ENCODE results near the gene SYMPK.
"Not testable (repeated sequence)": the region's sequence is repeated elsewhere in the genome, so short reads cannot be mapped to it uniquely, and the experiment has no call there.

SYMPK gene

DNA sequence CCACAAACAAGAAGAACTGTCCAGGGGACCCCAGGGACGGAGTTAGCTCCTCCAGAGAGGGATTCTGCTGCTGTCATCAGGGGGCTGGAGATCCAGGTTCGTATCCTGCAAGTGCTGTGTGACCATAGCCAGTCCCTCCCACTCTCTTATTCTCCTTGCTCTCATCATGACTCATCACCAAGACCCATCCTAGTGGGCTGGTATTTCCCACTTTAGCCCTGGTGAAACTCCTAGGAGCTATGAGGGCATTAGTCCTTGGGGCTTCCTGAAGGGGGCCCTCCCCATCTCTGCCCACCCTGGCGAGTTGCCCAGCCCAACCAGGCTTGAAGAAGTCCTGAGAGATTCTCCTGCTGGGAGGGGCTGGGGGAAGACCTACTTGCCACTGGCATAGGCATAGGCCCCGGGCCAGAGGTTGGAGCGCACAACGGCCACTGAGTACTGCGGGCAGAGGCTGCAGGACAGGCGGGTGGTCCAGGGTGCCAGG is 62.8 kb downstream of the SYMPK start:
- no peak for DNase-seq

DNA sequence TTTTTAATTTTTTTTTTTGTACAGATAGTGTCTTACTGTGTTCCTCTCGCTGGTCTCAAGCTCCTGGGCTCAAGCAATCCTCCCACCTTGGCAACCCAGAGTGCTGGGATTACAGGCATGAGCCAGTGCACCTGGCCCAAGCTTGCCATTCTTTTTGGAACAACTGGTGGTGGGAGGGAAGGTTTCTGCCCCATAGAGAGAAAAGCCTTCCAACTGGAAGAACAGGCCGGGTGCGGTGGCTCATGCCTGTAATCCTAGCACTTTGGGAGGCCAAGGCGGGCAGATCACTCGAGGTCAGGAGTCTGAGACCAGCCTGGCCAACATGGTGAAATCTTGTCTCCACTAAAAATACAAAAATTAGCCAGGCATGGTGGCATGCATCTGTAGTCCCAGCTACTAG is 63.4 kb downstream of the SYMPK start:
- DNase-seq: not testable (repeated sequence)

DNA sequence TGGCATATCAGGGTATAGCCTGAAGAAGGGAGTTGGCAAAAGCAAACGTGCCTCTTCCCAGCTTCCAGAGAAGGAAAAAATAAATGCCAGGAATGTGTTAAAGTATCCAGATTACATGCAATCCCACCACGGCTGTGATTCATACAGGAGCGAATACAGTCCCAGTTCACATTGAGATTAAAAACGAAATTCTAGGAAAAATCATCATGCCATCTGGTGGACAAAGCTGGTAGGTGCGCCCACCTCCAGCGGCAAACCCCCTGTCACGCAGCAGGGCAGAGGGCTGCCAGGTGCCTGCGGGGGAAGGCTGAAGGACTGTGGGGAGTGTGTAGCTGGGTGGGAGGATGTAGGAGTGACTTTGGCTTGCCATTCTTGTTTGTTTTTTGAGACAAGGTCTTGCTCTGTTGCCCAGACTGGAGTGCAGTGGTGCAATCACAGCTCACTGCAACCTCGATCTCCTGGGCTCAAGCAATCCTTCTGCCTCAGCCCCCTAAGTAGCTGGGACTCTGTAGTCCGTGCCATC is 63.9 kb downstream of the SYMPK start:
- DNase-seq: peak; percentile 13

DNA sequence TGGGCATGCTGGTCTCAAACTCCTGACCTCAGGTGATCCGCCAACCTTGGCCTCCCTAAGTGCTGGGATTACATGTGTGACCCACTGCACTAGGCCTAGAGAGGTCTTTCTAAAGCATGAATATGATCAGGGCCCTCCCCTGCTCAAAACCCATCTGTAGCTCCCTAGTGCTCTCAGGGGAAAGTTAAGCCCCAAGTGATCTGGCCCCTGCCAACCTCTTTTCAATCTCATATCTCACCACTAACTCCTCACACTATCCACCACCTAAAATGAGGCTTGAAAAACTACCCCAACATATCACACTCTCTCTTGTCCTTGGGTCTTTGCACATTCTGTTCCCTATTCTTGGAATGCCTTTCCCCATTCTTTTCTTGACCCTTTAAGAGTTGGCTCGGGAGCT is 68.3 kb downstream of the SYMPK start:
- no peak for DNase-seq

DNA sequence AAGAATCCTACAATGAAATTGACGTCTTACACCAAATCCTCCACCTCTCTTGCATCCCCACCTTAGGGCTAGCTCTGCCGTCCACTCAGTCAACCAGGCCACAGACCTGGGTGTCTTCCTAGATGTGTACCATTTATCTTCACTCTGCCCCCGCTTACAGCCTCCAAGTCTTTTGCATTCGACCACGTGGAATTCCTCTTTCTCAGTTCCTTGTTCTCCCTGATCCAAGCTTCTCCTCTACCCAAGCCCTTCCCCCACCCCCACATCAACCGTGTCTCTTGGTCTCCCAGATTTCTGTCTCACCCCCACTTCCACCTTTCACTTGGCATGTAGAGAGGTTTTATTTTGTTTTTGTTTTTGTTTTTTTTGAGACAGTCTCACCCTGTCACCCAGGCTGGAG is 69.1 kb downstream of the SYMPK start:
- DNase-seq: no peak

DNA sequence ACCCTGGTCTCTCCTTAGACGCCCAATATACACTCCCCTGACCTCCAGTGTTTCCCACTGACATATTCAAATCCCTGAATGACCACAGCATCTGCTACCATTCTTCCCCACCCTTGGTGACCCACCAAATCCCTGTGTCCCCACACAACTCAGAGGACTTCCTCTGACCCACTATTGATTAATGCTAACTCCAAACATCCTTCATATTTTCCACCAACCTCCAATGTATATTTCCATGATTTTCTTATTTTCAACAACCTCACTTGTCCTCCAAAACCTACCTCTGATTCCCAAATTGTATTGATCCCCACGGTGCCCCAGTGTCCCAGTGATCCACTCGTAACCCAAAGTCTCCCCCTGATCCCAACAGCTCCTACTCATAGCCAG is 69.8 kb downstream of the SYMPK start:
- DNase-seq: no peak

DNA sequence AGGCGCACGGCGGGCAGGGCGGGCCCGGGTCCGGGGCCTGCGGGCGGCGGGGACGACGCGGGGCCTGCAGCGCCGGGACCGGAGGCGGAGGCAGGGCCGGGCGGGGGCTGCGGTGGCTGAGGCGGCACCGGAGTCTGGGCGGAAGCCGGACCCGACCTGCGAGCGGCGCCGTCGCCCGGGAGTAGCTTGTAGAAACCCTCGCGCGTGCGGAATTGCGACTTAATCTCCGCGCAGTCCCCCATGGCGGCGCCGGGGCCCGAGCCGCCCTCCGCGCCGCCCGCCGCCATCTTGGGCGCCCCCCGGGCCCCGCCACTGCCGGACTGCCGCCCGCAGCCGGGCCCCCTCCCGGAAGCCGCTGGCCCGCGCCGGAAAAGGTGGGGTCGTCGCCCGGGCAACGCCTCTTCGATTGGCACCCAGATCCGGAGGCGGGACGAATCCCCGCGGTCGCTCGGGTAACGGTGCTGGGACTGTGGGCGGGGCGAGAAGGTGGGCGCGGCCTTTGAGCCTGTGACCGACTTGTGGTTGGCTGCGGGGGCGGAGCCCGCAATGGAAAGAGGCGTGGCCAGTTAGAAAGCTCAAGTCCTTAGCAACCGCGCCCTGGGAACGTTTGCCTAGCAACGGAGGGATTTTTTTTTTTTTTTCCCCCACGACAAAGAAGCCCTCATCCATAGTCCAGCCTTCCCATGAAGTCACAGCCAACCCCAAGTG is 70.3 kb downstream of the SYMPK start, which contains the start of gene DMWD:
DMWD (minus strand) TSS at position 376 of the 708 bp plus-strand sequence; CDS start at position 287, 89 bp downstream.
- peak; percentile 96 for DNase-seq

DNA sequence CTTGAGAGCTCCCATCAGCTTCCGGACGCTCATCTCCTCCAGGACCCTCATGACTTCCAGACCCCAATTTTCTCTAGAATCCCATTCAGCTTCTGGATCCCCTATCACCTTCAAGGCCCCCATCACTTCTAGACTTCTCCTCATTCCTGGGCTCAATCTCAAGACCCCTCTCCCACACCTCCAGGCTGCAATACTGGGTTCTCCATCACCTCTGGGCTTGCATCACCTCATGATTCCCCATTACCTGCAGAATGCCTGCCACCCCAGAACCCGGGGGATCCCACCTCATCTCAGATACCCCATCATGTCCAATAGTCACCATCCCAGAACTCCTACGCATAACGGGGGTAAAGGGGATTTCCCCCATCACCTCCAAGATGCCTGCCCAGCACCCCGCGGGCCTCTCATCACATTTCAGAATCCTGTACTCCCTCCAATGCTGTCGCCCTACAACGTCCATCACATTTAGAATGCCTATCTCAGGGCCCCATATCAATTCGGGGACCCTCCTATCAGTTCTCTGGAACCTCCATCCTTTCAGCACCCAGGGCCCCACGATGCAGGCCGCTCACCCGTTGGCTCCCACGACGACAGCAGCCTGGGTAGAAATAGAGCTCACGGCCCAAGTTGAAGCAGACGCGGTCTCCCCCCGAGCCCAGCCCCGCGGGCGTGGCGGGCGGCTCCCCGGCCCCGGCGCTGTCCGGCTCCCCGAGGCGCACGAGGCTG is 71.0 kb downstream of the SYMPK start:
- DNase-seq: no peak

DNA sequence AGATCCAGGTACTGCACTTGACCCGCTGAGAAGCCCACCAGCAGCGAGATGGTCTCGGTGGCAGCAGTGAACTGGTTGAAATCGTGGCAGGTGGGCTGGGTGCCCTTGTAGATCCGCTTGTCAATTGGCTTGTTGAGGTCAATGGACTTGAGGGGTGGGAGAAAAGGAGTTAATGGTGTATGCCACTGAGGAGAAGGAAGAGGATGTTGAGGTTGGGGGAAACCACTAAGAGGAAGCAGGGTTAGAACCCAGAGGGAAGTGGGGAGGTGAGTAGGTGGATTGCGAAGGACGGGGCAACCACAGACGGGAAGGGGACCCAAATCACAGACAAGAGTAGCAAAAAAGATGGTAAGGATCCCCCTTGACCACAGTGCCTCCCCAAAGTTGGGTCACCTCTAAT is 72.0 kb downstream of the SYMPK start:
- peak; percentile 72 for DNase-seq

DNA sequence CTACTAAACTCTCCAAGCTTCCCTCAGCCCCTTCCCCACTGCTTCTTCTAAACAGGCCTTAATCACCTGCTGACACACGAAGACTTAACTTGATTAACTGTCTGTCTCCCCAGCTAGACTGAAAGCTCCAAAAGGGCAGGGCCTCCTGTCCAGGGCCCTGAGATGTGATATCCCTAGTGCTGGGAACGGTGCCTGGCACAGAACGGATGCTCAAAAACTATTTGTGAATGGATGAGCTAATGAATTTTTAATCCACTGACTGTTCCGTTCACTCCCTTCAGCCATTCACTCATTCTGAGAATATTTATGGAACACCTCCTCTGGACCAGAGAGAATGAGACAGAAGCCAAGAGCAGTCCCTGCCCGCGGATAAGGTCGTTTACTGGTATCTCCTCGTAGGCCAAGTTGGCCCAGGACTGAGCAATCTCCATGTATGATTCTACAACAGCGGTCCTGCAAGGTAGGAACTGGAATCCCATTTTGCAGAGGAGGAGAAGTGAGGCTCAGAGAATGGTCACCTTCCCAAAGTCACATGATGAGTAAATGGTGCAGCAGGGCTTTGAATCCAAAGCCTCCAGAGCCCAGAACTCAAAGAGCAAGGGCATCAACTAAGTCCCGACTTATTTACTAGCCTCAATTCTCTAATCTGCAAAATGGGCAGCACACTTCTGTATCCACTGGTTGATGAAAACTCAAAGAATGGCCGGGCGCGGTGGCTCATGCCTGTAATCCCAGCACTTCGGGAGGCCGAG is 73.7 kb downstream of the SYMPK start:
- DNase-seq: no peak

DNA sequence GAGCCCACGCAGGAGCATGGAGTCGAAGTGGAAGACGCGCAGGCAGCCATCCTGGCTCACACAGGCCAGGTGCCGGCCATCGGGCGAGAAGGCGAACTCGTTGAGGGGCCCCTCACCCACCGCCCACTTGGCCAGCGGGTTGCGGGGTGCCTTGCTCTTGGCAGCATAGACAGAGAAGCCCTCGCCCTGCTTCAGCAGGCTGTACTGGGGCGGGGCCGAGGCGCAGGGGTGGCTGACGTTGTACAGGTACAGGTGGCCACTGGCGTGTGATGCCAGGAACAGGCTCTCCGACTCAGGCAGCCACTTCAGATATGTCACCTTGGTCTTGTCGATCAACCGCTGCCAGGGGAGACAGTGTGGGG is 76.4 kb downstream of the SYMPK start:
- DNase-seq: no peak

DNA sequence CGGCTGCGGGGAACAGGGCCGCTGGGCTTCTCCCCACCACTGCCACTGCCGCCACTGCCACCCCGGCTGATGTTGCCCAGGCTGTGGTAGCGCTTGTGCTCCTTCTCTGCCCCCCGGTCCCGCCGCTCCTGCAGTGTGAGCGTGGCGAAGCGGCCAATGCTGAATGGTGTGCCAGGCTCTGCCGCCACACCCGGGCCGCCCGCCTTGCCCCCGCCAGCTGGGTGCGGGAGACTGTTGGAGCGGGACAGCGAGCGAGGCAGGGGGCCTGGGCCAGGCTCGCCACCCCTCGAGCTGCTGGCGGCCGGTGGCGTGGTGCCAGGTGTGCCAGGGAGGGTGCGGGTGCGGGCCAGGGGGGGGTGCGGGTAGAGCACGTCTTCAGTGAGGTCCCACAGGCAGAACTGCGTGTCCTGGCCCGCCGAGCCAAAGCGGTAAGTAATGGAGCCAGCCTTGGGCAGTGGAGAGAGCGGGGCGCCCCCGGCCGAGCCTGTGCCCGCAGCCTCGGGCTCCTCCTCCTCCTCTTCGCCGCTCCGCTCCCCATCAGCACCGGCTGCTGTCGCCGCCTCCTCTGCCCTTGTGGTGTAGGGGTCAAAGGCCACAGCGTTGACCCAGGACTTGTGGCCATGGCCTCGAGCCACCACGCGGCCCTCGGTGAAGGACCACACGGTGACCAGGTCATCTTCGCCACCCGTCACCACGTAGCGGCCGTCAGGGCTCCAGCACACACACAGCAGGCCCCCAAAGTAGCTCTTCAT is 77.0 kb downstream of the SYMPK start:
- DNase-seq: no peak

DNA sequence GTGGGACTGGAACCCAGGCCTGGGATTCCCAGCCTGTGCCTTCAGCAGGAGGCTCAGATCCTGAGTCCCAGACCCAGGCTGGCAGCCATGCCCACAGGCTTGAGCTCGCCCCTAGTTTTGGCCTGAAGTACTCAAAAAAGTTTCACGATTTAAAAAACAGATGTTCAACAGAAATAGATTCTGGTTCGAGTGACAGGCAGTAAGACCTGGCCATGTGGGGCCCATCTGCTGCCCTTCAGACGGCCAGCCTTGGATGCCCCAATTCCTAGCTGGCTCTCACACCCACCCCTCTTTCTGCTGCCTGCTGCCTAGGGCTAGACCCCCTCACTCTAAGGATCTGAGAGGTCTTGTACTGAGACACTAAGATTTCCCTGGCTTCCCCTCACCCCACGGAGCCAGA is 77.8 kb downstream of the SYMPK start:
- no peak for DNase-seq

DNA sequence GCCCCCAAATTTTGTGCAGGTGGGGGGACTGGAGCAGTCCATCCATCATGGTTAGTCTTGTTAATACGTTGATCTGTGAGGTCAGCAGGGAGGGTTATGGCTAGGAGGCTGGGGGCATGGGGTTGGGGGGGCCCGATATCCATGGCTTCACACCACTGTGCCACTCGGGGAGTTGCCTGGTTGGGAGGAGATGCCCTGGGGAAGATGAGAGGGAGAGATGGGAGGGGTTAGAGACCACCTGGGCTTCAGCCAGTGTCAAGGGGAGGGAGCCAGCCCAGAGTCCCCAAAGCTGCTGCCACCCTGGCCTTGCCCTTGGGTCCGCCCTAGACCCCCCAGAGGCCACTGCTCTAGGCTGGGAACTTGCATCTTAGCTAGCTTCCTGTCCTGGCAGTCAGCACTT is 78.9 kb downstream of the SYMPK start:
- DNase-seq: no peak

DNA sequence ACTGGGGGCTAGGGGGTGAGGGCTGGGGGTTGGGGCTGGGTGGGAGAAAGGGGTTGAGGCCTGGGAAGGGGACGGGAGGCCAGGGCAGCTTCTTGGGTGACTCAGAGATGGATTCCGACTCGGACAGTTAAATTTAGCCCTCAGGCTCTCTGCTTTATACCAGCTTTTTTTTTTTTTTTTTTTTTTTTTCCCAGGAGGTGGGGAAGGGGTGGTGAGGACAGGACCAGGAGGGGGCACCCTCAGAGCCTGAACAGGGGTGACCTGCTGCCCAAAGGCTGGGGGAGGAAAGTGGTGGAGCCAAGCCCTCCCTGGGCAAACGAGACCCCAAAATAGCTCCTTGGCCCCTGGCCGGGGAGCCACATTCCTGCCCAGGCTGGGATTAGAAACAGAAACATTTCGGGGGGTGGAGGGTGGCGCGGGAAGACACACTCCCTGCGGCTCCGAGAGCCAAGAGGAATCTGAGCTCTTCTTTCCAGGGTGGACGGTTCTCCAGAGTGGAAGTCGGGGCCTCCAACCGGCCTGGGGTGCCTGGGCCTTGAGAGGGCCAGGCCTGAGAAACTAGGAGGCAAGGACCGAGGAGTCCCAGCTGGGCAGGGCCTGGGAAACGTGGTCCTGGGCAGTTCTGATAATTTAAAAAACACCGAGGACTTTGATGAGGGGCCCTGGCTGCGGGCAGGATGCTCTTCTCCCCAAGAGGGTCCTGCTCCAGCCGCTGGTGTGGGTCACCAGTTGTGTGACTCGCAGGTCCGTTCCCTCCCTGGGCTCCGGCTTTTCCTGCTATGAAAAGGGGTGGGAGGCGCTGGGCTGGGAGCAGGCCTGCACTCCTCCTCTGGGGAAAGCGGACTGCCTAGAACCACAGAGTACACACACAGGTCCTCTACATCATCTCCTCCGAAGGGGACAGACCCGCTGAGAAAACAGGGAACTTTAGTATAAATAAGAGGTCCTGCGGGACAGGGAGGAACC is 79.8 kb downstream of the SYMPK start:
- DNase-seq: no peak

DNA sequence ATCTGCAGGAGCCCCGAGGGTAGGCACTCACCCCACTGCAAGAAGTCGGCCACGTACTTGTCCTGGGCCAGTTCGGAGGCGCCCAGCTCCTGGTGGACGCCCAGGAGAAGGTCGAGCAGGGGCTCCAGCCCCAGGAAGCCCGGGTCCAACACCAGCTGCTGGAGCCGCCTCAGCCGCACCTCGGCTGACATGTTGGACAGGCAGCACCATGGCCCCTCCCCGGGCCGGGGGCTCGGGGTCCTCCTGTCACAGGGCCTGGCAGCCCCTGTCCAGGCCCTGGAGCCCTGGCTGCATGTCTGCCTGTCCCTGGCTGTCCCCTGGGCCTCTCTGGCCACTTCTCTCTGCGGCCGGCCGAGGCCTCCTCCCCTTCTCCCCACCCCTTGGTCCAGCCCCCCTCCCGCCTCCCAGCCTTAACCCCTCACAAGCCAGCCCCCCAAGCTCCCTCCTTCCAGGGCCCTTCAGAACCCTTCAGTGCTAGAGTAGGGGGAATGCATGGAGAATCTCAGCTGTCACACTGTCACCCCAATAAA is 80.7 kb downstream of the SYMPK start, which contains the start of gene DMPK:
DMPK (minus strand) TSS at position 329 of the 530 bp plus-strand sequence; CDS start at position 191, 138 bp downstream.
- no peak for DNase-seq

DNA sequence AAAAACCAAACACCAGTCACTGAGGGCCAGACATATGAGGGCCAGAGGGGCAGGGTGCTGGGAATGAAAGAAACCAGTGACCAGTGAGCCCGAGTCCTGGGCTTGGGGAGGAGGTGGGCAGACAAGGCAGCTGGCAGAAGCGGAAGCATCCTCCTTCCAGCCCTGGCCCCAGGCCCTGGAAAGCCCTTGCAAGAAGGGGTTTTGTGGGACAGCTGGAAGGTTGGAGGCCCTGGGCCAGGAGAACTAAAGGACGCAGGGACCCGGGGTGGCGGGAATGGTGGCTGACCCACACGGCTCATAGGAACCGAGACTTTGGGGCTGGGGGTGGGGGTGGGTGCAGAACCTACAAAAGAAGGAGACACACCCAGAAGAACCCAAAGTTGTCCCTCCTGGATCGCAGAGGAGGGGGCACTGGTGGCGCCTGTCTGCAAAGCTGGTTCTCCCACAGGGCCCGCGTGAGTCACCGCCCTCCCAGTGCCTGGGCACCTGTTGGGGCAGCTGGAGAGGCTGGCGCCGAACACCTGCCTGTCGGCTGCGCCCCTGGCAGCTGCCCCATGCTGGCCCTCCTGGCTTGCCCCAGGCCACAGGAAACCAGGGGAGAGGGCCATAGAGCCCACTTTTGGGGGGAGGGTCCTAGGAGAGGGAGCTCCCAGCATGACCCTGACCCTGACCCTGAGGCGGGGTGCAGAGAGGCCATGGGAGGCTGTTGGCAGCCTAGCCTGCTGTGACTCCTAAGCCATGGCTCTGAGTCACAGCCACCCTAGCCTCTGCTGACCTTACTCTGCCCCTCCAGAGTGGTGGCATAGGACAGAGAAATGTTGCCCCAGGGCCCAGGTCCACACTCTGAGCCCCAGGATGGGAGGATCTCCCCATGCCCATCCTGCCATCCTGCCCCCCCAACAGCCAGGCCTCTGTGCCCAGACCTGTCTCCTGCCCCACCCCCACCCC is 81.5 kb downstream of the SYMPK start:
- DNase-seq: no peak

DNA sequence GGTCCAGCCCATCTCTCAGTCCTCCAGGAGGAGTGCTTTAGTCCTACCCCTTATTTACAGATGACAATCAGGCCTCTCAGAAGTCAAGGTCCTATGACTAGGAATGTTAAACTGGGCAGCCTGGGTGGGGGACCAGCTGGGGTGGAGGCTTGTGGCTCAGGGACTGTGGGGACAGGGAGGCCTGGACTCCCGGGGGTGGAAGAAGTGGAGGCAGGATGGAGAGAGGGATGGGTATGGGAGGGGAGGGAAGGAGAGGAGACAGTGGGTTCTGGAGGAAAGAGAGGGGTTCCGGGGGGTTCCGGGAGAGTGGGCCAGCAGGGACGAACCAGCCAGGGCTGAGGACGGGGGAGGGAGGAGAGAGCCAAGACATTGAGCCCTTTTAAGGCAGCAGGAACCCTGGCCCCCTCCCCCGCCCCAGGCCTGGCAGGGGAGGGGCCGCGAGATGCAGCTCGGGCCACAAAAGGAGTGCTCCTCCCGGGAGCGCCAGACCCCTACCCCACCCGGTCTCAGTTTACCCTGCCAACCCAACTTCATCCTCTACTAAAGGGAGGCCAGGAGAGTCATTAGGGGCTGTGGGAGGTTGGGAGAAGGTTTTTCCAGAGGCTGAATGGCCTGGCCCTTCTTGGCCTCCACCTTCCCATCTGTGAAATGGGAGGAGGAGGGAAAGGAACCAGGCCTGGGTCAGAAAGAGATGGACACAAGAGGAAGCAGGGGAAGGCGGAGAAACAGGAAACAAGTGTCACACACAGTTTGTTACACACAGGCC is 82.3 kb downstream of the SYMPK start:
- no peak for DNase-seq

DNA sequence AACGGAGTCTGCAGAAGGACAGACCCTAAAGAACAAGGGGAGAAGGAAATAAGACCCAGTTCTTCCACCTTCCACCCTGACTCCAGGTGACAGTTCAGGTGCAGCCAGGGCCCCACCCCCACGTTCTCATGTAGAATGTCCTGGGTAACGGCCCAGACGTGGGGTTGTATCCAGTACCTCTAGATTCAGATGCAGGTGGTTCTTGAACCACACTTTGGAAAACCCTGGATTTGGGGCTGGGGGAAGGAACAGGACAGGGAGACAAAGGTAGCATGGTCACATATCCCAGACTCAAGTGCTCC is 82.8 kb downstream of the SYMPK start:
- no peak for DNase-seq
